ENCODE measurements around the gene BRD4.

BRD4 gene

DNA sequence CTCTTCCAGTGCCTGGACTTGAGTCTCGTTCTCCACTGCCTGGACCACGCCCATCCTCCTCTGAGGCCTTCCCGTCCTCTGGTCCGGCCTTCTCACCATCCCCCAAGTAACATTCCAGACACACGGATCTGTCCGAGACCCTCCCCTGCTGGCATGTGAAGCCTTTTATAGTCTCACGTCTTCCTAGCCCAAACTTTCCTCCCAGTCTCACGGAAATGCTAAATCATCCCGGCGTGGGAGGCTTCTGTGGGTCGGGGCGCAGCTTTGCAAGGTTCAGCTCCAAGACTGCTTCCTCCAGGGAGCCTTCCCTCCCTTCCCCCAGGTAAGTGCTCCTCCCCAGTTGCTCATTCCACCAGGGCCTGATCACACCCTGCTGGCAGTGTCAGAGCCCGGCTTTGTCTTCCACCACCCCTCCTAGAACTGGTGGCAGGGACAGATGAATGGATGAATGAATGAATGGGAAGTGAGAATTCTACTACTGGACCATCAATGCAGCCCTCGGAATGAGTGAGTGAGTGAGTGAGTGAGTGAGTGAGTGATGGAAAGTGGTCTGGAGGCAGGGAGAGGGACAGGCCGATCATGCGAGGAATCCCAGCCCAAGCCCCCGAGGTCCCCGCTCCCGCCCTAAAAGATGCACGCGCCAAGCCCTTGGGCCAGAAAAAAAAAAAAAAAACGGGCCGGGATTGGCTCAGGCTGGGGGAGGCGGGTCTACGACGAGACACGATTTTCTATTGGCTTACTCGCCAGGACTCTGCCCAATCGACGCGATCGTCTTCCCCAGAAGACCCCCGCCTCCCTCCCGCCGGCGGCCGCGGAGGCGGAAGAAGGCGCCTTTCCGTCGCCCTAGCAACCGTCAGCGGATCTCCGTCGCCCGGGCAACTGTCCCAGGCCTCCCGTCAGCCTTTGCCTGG lies 109.3 kb downstream of the BRD4 start:
- H3K36me3 ChIP-seq (ENCODE audit: insufficient read depth, low read length): no peaks in the 10 kb centered on the region
- peak; percentile 95 for DNase-seq
- peak overlapping the region; percentile 81 for H2AFZ ChIP-seq (ENCODE audit: low read depth, low read length)
- peaks cover 17% of the 10 kb centered on the region for H3K4me1 ChIP-seq (ENCODE audit: insufficient read depth, low read length)
- no peaks in the 10 kb centered on the region for H4K20me1 ChIP-seq (ENCODE audit: insufficient read depth, low read length)
- H3K79me2 ChIP-seq (ENCODE audit: insufficient read depth, low read length): no peaks in the 10 kb centered on the region
- H3K9me3 ChIP-seq (ENCODE audit: insufficient read depth, low read length, severe bottlenecking): no peaks in the 10 kb centered on the region
- peak overlapping the region; percentile 92 for H3K4me2 ChIP-seq (ENCODE audit: insufficient read depth, low read length)
- peak overlapping the region; percentile 35 for H3K9ac ChIP-seq (ENCODE audit: low read depth, low read length)
- peak; percentile 100 for ATAC-seq (ENCODE audit: insufficient read depth, low read depth)
- H3K4me3 ChIP-seq (ENCODE audit: low read depth in 1 of 2, low read length in 2 of 2): peak overlapping the region in 1 of 2 experiments; percentile 59; a peak in 2 of 4 replicates
- no peaks in the 10 kb centered on the region for H3K27me3 ChIP-seq (ENCODE audit: insufficient read depth, low read length, poor library complexity)
- H3K27ac ChIP-seq (ENCODE audit: low read length): peak overlapping the region; percentile 43; the same call in 1 of the 2 replicates
- TF ChIP-seq EZH2 (IDR thresholded peaks at IDR 0.05; ENCODE audit: borderline replicate concordance, low read depth, low read length, severe bottlenecking) (no peak), CTCF (IDR thresholded peaks at IDR 0.05; ENCODE audit: borderline replicate concordance, extremely low read depth, low read length, poor library complexity, severe bottlenecking) (no peak)

DNA sequence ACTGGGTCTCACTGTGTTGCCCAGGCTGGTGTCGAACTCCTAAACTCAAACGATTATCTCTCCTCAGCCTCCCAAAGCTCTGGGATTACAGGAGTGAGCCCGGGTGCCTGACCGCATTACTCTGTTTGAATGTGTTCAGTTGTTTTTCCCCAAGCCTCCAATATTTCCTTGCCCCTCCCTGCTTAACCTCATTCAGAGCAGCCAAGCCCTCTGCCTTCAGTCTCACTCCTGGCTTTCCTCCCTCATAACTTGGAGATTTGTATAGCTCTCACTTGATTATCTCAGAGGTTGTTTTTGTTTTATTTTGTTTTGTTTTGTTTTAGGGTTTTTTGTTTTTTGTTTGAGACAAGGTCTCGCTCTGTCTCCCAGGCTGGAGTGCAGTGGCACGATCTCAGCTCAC lies 111.5 kb downstream of the BRD4 start:
- no peaks in the 10 kb centered on the region for H3K27me3 ChIP-seq (ENCODE audit: insufficient read depth, low read length, poor library complexity)
- no peak overlapping the region for H2AFZ ChIP-seq (ENCODE audit: low read depth, low read length)
- H3K4me3 ChIP-seq (ENCODE audit: low read depth in 1 of 2, low read length in 2 of 2): no peak overlapping the region
- H3K9ac ChIP-seq (ENCODE audit: low read depth, low read length): no peak overlapping the region
- no peak overlapping the region for H3K27ac ChIP-seq (ENCODE audit: low read length)
- no peaks in the 10 kb centered on the region for H3K79me2 ChIP-seq (ENCODE audit: insufficient read depth, low read length)
- no peaks in the 10 kb centered on the region for H3K36me3 ChIP-seq (ENCODE audit: insufficient read depth, low read length)
- ATAC-seq (ENCODE audit: insufficient read depth, low read depth): no peak
- TF ChIP-seq EZH2 (IDR thresholded peaks at IDR 0.05; ENCODE audit: borderline replicate concordance, low read depth, low read length, severe bottlenecking) (no peak), CTCF (IDR thresholded peaks at IDR 0.05; ENCODE audit: borderline replicate concordance, extremely low read depth, low read length, poor library complexity, severe bottlenecking) (no peak)
- H3K4me1 ChIP-seq (ENCODE audit: insufficient read depth, low read length): peaks cover 17% of the 10 kb centered on the region
- H3K9me3 ChIP-seq (ENCODE audit: insufficient read depth, low read length, severe bottlenecking): no peaks in the 10 kb centered on the region
- no peaks in the 10 kb centered on the region for H4K20me1 ChIP-seq (ENCODE audit: insufficient read depth, low read length)
- H3K4me2 ChIP-seq (ENCODE audit: insufficient read depth, low read length): no peak overlapping the region
- no peak for DNase-seq

DNA sequence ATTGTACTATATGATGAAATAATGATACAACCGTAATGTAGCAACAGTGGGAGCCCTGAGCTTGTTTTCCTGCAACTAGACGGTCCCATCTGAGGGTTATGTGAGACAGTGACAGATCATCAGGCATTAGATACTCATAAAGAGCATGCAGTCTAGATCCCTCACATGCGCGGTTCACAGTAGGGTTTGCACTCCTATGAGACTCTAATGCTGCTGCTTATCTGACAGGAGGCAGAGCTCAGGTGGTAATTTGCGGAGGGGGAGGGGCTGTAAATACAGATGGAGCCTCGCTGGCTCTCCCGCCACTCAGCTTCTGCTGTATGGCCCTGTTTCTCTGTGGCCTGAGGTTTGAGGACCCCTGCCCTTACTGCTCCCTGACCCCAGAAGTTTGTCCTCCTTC lies 113.8 kb downstream of the BRD4 start:
- no peak for DNase-seq
- H3K4me2 ChIP-seq (ENCODE audit: insufficient read depth, low read length): no peak overlapping the region
- no peak overlapping the region for H3K4me3 ChIP-seq (ENCODE audit: low read depth in 1 of 2, low read length in 2 of 2)
- no peak overlapping the region for H3K9ac ChIP-seq (ENCODE audit: low read depth, low read length)
- H3K27ac ChIP-seq (ENCODE audit: low read length): no peak overlapping the region
- H3K79me2 ChIP-seq (ENCODE audit: insufficient read depth, low read length): no peaks in the 10 kb centered on the region
- peaks cover 11% of the 10 kb centered on the region for H3K4me1 ChIP-seq (ENCODE audit: insufficient read depth, low read length)
- TF ChIP-seq CTCF (IDR thresholded peaks at IDR 0.05; ENCODE audit: borderline replicate concordance, extremely low read depth, low read length, poor library complexity, severe bottlenecking): no peak
- TF ChIP-seq EZH2 (IDR thresholded peaks at IDR 0.05; ENCODE audit: borderline replicate concordance, low read depth, low read length, severe bottlenecking): no peak
- no peaks in the 10 kb centered on the region; the same call in 1 of the 2 replicates for H4K20me1 ChIP-seq (ENCODE audit: insufficient read depth, low read length)
- no peak for ATAC-seq (ENCODE audit: insufficient read depth, low read depth)
- H3K9me3 ChIP-seq (ENCODE audit: insufficient read depth, low read length, severe bottlenecking): no peaks in the 10 kb centered on the region
- no peaks in the 10 kb centered on the region for H3K36me3 ChIP-seq (ENCODE audit: insufficient read depth, low read length)
- H2AFZ ChIP-seq (ENCODE audit: low read depth, low read length): no peak overlapping the region
- H3K27me3 ChIP-seq (ENCODE audit: insufficient read depth, low read length, poor library complexity): no peaks in the 10 kb centered on the region

All from DND-41 (cell line).